Measurements from ENCODE around the gene AMBRA1.

AMBRA1 gene

GRCh38 chr11:46435679-46436078 is 158.1 kb downstream of the AMBRA1 start:
- H2AFZ ChIP-seq (ENCODE audit: low read depth): no peak overlapping the region
- H4K20me1 ChIP-seq (ENCODE audit: insufficient read depth): no peaks in the 10 kb centered on the region
- TF ChIP-seq, protein P1, sequence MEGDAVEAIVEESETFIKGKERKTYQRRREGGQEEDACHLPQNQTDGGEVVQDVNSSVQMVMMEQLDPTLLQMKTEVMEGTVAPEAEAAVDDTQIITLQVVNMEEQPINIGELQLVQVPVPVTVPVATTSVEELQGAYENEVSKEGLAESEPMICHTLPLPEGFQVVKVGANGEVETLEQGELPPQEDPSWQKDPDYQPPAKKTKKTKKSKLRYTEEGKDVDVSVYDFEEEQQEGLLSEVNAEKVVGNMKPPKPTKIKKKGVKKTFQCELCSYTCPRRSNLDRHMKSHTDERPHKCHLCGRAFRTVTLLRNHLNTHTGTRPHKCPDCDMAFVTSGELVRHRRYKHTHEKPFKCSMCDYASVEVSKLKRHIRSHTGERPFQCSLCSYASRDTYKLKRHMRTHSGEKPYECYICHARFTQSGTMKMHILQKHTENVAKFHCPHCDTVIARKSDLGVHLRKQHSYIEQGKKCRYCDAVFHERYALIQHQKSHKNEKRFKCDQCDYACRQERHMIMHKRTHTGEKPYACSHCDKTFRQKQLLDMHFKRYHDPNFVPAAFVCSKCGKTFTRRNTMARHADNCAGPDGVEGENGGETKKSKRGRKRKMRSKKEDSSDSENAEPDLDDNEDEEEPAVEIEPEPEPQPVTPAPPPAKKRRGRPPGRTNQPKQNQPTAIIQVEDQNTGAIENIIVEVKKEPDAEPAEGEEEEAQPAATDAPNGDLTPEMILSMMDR (conservative IDR thresholded peaks at IDR 0.05; ENCODE audit: low read depth, low read length): no peak
- H3K27ac ChIP-seq: no peak overlapping the region
- peaks cover 57% of the 10 kb centered on the region for H3K4me1 ChIP-seq (ENCODE audit: low read depth, poor library complexity, severe bottlenecking)
- no peak overlapping the region for H3K9ac ChIP-seq
- no peaks in the 10 kb centered on the region for H3K79me2 ChIP-seq (ENCODE audit: insufficient read depth, low read depth)
- H3K36me3 ChIP-seq (ENCODE audit: insufficient read depth): no peaks in the 10 kb centered on the region
- no peak overlapping the region for H3K4me3 ChIP-seq (IDR thresholded peaks at IDR 0.05; ENCODE audit: insufficient read depth, low read depth, low read length)
- no peaks in the 10 kb centered on the region for H3K27me3 ChIP-seq (ENCODE audit: insufficient read depth, low read depth)
- H3K4me2 ChIP-seq: peak overlapping the region; percentile 49; the same call in 1 of the 2 replicates

GRCh38 chr11:46431211-46431610 is 162.6 kb downstream of the AMBRA1 start:
- Histone ChIP-seq H3K4me2 (no peak overlapping the region), H3K4me1 (ENCODE audit: low read depth, poor library complexity, severe bottlenecking) (peaks cover 33% of the 10 kb centered on the region), H3K9ac (no peak overlapping the region), H3K79me2 (ENCODE audit: insufficient read depth, low read depth) (no peaks in the 10 kb centered on the region), H3K4me3 (IDR thresholded peaks at IDR 0.05; ENCODE audit: insufficient read depth, low read depth, low read length) (no peak overlapping the region), H3K27ac (no peak overlapping the region), H3K27me3 (ENCODE audit: insufficient read depth, low read depth) (no peaks in the 10 kb centered on the region), H3K36me3 (ENCODE audit: insufficient read depth) (no peaks in the 10 kb centered on the region), H2AFZ (ENCODE audit: low read depth) (no peak overlapping the region), H4K20me1 (ENCODE audit: insufficient read depth) (no peaks in the 10 kb centered on the region)
- TF ChIP-seq, protein P1 (conservative IDR thresholded peaks at IDR 0.05; ENCODE audit: low read depth, low read length): no peak

DNA sequence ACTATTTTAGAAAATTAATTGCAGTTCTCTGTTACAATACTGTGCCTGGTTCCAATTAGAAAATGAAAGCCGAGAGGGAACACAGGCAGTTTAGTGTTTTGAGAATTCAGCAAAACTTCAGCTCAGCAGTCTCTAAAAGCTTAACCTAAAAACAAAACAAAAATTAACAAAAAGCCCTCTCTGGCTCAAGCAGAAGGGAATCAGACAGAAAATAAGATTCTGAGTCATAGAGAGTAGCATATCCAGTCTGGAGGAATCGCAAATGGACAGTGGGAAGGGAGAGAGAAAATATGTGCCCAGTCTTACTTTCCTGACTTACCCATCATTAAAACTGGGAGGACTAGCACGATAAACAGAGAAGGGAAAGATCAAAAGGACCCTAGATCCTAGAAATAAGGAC is 164.1 kb downstream of the AMBRA1 start:
- Histone ChIP-seq H3K4me1 (ENCODE audit: low read depth, poor library complexity, severe bottlenecking) (peaks cover 18% of the 10 kb centered on the region), H4K20me1 (ENCODE audit: insufficient read depth) (no peaks in the 10 kb centered on the region), H3K9ac (no peak overlapping the region), H3K4me3 (IDR thresholded peaks at IDR 0.05; ENCODE audit: insufficient read depth, low read depth, low read length) (no peak overlapping the region), H2AFZ (ENCODE audit: low read depth) (no peak overlapping the region), H3K36me3 (ENCODE audit: insufficient read depth) (no peaks in the 10 kb centered on the region), H3K4me2 (peak overlapping the region; percentile 31; the same call in 1 of the 2 replicates), H3K79me2 (ENCODE audit: insufficient read depth, low read depth) (no peaks in the 10 kb centered on the region), H3K27me3 (ENCODE audit: insufficient read depth, low read depth) (no peaks in the 10 kb centered on the region), H3K27ac (peak overlapping the region; percentile 28; the same call in 1 of the 2 replicates)
- TF ChIP-seq, protein P1 (conservative IDR thresholded peaks at IDR 0.05; ENCODE audit: low read depth, low read length): no peak

DNA sequence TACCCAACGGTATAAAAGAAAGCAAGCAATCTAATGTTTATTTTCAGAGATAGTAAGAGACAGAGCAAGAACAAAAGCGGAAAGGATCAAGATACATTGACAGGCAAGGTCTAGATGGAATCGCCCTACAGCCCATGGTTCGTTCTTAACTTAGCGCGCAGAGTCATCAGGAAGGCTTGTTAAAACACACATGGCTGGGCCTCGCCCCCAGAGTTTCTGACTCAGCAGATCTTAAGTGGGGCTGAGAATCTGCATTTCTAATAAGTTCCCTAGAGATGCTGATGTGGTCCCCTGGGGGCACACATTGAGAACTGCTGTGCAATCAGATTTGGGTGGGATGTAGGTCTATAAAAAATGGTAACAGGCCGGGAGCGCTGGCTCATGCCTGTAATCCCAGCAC is 166.5 kb downstream of the AMBRA1 start:
- Histone ChIP-seq H2AFZ (ENCODE audit: low read depth) (no peak overlapping the region), H3K9ac (no peak overlapping the region), H4K20me1 (ENCODE audit: insufficient read depth) (no peaks in the 10 kb centered on the region), H3K4me2 (no peak overlapping the region), H3K36me3 (ENCODE audit: insufficient read depth) (no peaks in the 10 kb centered on the region), H3K27ac (no peak overlapping the region), H3K4me1 (ENCODE audit: low read depth, poor library complexity, severe bottlenecking) (peaks cover 16% of the 10 kb centered on the region), H3K4me3 (IDR thresholded peaks at IDR 0.05; ENCODE audit: insufficient read depth, low read depth, low read length) (no peak overlapping the region), H3K79me2 (ENCODE audit: insufficient read depth, low read depth) (no peaks in the 10 kb centered on the region), H3K27me3 (ENCODE audit: insufficient read depth, low read depth) (no peaks in the 10 kb centered on the region)
- TF ChIP-seq, protein P1 (conservative IDR thresholded peaks at IDR 0.05; ENCODE audit: low read depth, low read length): no peak

Measured in KMS-11 (cell line).